ENCODE measurements around the gene CDNF. TPM values are rescaled to one million over a fixed set of nuclear protein-coding genes. Genes with fewer than 3 reads are reported as not detected.

Gene CDNF
- total and polyA plus RNA-seq, 2 donors from 2014 or later: 2.1 to 2.3 TPM

- H3K27me3 ChIP-seq (ENCODE audit: control insufficient read depth, insufficient read depth, low read length): no peaks in the 10 kb centered on the region
- no peaks in the 10 kb centered on the region for H3K9me3 ChIP-seq (ENCODE audit: control insufficient read depth in 2 of 3, insufficient read depth in 1 of 3, low read length in 3 of 3)
- no peaks in the 10 kb centered on the region for H3K4me1 ChIP-seq (ENCODE audit: control insufficient read depth in 2 of 3, insufficient read depth in 2 of 3, low read depth in 1 of 3, low read length in 3 of 3)
- H3K27ac ChIP-seq (ENCODE audit: low read depth in 2 of 2, low read length in 2 of 2): no peak overlapping the region
- no peak overlapping the region for H3K9ac ChIP-seq (ENCODE audit: low read length in 3 of 3)
- intact Hi-C loops (cut with DNase I): no loop called here
- DNase-seq: no peak
- TF ChIP-seq CTCF (IDR thresholded peaks at IDR 0.05; ENCODE audit: borderline replicate concordance, extremely low read depth, insufficient read depth): no peak
- H3K36me3 ChIP-seq (ENCODE audit: control insufficient read depth in 2 of 3, insufficient read depth in 3 of 3, low read length in 3 of 3): no peaks in the 10 kb centered on the region
- H3K4me3 ChIP-seq (ENCODE audit: low read length in 3 of 3): no peak overlapping the region
- FAIRE-seq: no peak
Measured at GRCh38 chr10:14772399-14772798, 65.4 kb downstream of the CDNF start.

- no peak overlapping the region for H3K4me3 ChIP-seq (ENCODE audit: low read length in 3 of 3)
- FAIRE-seq (no peak), DNase-seq (no peak)
- no peaks in the 10 kb centered on the region for H3K9me3 ChIP-seq (ENCODE audit: control insufficient read depth in 2 of 3, insufficient read depth in 1 of 3, low read length in 3 of 3)
- intact Hi-C loops (cut with DNase I): no loop called here
- no peaks in the 10 kb centered on the region for H3K4me1 ChIP-seq (ENCODE audit: control insufficient read depth in 2 of 3, insufficient read depth in 2 of 3, low read depth in 1 of 3, low read length in 3 of 3)
- no peak for TF ChIP-seq CTCF (IDR thresholded peaks at IDR 0.05; ENCODE audit: borderline replicate concordance, extremely low read depth, insufficient read depth)
- H3K9ac ChIP-seq (ENCODE audit: low read length in 3 of 3): no peak overlapping the region
- no peaks in the 10 kb centered on the region for H3K27me3 ChIP-seq (ENCODE audit: control insufficient read depth, insufficient read depth, low read length)
- H3K27ac ChIP-seq (ENCODE audit: low read depth in 2 of 2, low read length in 2 of 2): no peak overlapping the region
- no peaks in the 10 kb centered on the region for H3K36me3 ChIP-seq (ENCODE audit: control insufficient read depth in 2 of 3, insufficient read depth in 3 of 3, low read length in 3 of 3)
Measured at GRCh38 chr10:14770927-14771326, 66.9 kb downstream of the CDNF start.

Other genes starting within 250 kb of the CDNF start
- 105 TPM for gene FAM107B, start 63.1 kb downstream of the CDNF start, total RNA-seq
- gene FAM107B, start 63.1 kb downstream of the CDNF start, polyA plus RNA-seq (ENCODE audit: insufficient read depth, low read depth, low replicate concordance): 122 TPM
- 10.4 TPM for gene HSPA14, start 269 bp upstream of the CDNF start, total RNA-seq
- 9.7 TPM for gene HSPA14, start 269 bp upstream of the CDNF start, polyA plus RNA-seq (ENCODE audit: insufficient read depth, low read depth, low replicate concordance)
- 9.5 TPM for gene MSANTD7, start 269 bp upstream of the CDNF start, total RNA-seq
- 2.8 TPM for gene MSANTD7, start 269 bp upstream of the CDNF start, polyA plus RNA-seq (ENCODE audit: insufficient read depth, low read depth, low replicate concordance)
- 5.1 TPM for gene SUV39H2, start 40.8 kb upstream of the CDNF start, total RNA-seq
- gene SUV39H2, start 40.8 kb upstream of the CDNF start, polyA plus RNA-seq (ENCODE audit: insufficient read depth, low read depth, low replicate concordance): 3.8 TPM
- gene DCLRE1C, start 116.1 kb upstream of the CDNF start, total RNA-seq: 17.0 TPM
- 2.0 TPM for gene DCLRE1C, start 116.1 kb upstream of the CDNF start, polyA plus RNA-seq (ENCODE audit: insufficient read depth, low read depth, low replicate concordance)
- not detected for gene MEIG1, start 121.4 kb upstream of the CDNF start, total RNA-seq
- gene MEIG1, start 121.4 kb upstream of the CDNF start, polyA plus RNA-seq (ENCODE audit: insufficient read depth, low read depth, low replicate concordance): 1.4 TPM
- 0.50 TPM for gene OLAH, start 205.9 kb upstream of the CDNF start, total RNA-seq
- 0.52 TPM for gene OLAH, start 205.9 kb upstream of the CDNF start, polyA plus RNA-seq (ENCODE audit: insufficient read depth, low read depth, low replicate concordance)

Measured in kidney (tissue), 14 donors.